H1 (cell line): Measurements from ENCODE around the gene DYNC2H1. TPM values are rescaled to one million over a fixed set of nuclear protein-coding genes. Genes with fewer than 3 reads are reported as not detected.

Source experiments
- CTCF ChIA-PET: fragments of 300-600 bp; sonication (Branson Sonifier 250); formaldehyde crosslinking; loops from one replicate; lab custom pipeline; 2021; ENCODE audit not compliant: partially characterized antibody; lab: Charles Lee
- POLR2A ChIA-PET: fragments of 300-600 bp; sonication (Branson Sonifier 250); formaldehyde crosslinking; loops from one replicate; lab custom pipeline; 2021; ENCODE audit warnings: inconsistent platforms; ENCODE audit not compliant: partially characterized antibody; lab: Charles Lee
- DNase-seq, 2 experiments: peaks; one replicate each; pipeline versions ENCODE4 v3.0.0 to v3.0.0-alpha.2; 2010 to 2022; ENCODE audit warnings: low spot score in 2 of 2, low read depth in 1 of 2, mixed read lengths in 1 of 2
- FAIRE-seq: peaks from 2 replicates; lab custom pipeline; 2011; peaks lifted over from hg19 to GRCh38; lab: Jason Lieb, UNC
- H2AFZ ChIP-seq: 2 replicates; pipeline ENCODE4 v1.8.1; 2012; ENCODE audit warnings: low read length, inconsistent platforms
- H2AK5ac ChIP-seq: 2 replicates; pipeline ENCODE4 v1.6.1; 2013; ENCODE audit warnings: low read depth, low read length
- H2BK120ac ChIP-seq: replicated peaks from 2 replicates; pipeline ENCODE3; 2013; ENCODE audit warnings: low read depth, low read length, inconsistent platforms
- H2BK12ac ChIP-seq: 2 replicates; pipeline ENCODE4 v1.6.1; 2013; ENCODE audit warnings: low read depth, low read length
- H2BK15ac ChIP-seq: 2 replicates; pipeline ENCODE4 v1.6.1; 2013; ENCODE audit warnings: low read length
- H2BK20ac ChIP-seq: 2 replicates; pipeline ENCODE4 v1.6.1; 2013; ENCODE audit warnings: low read length
- H2BK5ac ChIP-seq: 2 replicates; pipeline ENCODE4 v1.6.1; 2013; ENCODE audit warnings: low read depth, low read length
- H3K14ac ChIP-seq: 2 replicates; pipeline ENCODE4 v1.6.1; 2013; ENCODE audit warnings: inconsistent platforms; ENCODE audit not compliant: insufficient read length
- H3K18ac ChIP-seq: 2 replicates; pipeline ENCODE4 v1.6.1; 2013; ENCODE audit warnings: low read length; ENCODE audit errors: extremely low read depth
- H3K23ac ChIP-seq: 2 replicates; pipeline ENCODE4 v1.6.1; 2013; ENCODE audit warnings: inconsistent platforms; ENCODE audit not compliant: insufficient read length
- H3K23me2 ChIP-seq: 2 replicates; pipeline ENCODE4 v1.6.1; 2013; ENCODE audit warnings: low read depth, low read length
- H3K27ac ChIP-seq: 2 replicates; pipeline ENCODE4 v1.6.1; 2011; ENCODE audit warnings: low read depth, low read length, inconsistent platforms
- H3K27me3 ChIP-seq, 4 experiments: replicated peaks in 1 of 4; 1 replicate in 1 of 4; 2 replicates in 3 of 4; pipeline versions ENCODE4 v1.6.1 to v1.8.1; 2011 to 2013; ENCODE audit warnings: low read length in 3 of 4, mild to moderate bottlenecking in 3 of 4, inconsistent platforms in 2 of 4, mixed read lengths in 2 of 4, moderate library complexity in 1 of 4; ENCODE audit not compliant: control insufficient read depth in 3 of 4, insufficient read depth in 3 of 4; ENCODE audit errors: extremely low read depth in 1 of 4
- H3K36me3 ChIP-seq, 4 experiments: 2 replicates each; pipeline versions ENCODE4 v1.6.1 to v1.8.1; 2011 to 2013; ENCODE audit warnings: mild to moderate bottlenecking in 4 of 4, low read length in 3 of 4, moderate library complexity in 2 of 4, control low read depth in 1 of 4, inconsistent platforms in 1 of 4; ENCODE audit not compliant: insufficient read depth in 4 of 4, control insufficient read depth in 2 of 4
- H3K4ac ChIP-seq: replicated peaks from 2 replicates; pipeline ENCODE3; 2013; ENCODE audit warnings: low read length, low read depth, mixed read lengths, inconsistent platforms; ENCODE audit not compliant: insufficient read length
- H3K4me1 ChIP-seq, 4 experiments: replicated peaks in 1 of 4; 1 replicate in 1 of 4; 2 replicates in 3 of 4; pipeline versions ENCODE4 v1.6.1 to v1.8.1; 2011 to 2013; ENCODE audit warnings: low read length in 3 of 4, inconsistent platforms in 2 of 4, mixed read lengths in 1 of 4; ENCODE audit not compliant: insufficient read depth in 4 of 4, control insufficient read depth in 3 of 4
- H3K4me2 ChIP-seq, 2 experiments: 2 replicates each; pipeline versions ENCODE4 v1.6.1 to v1.8.1; 2011 to 2013; ENCODE audit warnings: low read depth in 2 of 2, low read length in 2 of 2, control low read depth in 1 of 2, inconsistent platforms in 1 of 2, mild to moderate bottlenecking in 1 of 2; ENCODE audit not compliant: insufficient read depth in 1 of 2
- H3K4me3 ChIP-seq, 4 experiments: fragments of 200-600, 300-600 bp in 1 of 4; sonication (generic), shearing (Covaris generic), sonication (Bioruptor Twin) in 1 of 4; 2 replicates each; pipeline versions ENCODE4 v1.5.1 to v1.8.1; 2011 to 2016; ENCODE audit warnings: low read length in 4 of 4, low read depth in 3 of 4, control low read depth in 2 of 4, inconsistent platforms in 2 of 4, mild to moderate bottlenecking in 2 of 4, mixed read lengths in 1 of 4, moderate library complexity in 1 of 4; ENCODE audit not compliant: insufficient read depth in 2 of 4; ENCODE audit errors: extremely low read depth in 1 of 4
- H3K56ac ChIP-seq: replicated peaks from 2 replicates; pipeline ENCODE3; 2013; ENCODE audit warnings: low read depth, mild to moderate bottlenecking, mixed read lengths, low read length, inconsistent platforms; ENCODE audit not compliant: insufficient read length
- H3K79me1 ChIP-seq: 2 replicates; pipeline ENCODE4 v1.6.1; 2013; ENCODE audit warnings: low read depth, low read length, control low read depth
- H3K79me2 ChIP-seq, 2 experiments: 2 replicates each; pipeline versions ENCODE4 v1.6.1 to v1.8.1; 2012 to 2013; ENCODE audit warnings: low read length in 2 of 2, mild to moderate bottlenecking in 2 of 2, inconsistent platforms in 1 of 2; ENCODE audit not compliant: insufficient read depth in 2 of 2, control insufficient read depth in 1 of 2
- H3K9ac ChIP-seq, 4 experiments: replicated peaks in 1 of 4; 1 replicate in 1 of 4; 2 replicates in 3 of 4; pipeline versions ENCODE4 v1.6.1 to v1.8.1; 2011 to 2013; ENCODE audit warnings: low read depth in 3 of 4, low read length in 3 of 4, control low read depth in 2 of 4, mild to moderate bottlenecking in 2 of 4, moderate library complexity in 2 of 4, inconsistent platforms in 1 of 4; ENCODE audit errors: extremely low read depth in 1 of 4
- H3K9me3 ChIP-seq, 2 experiments: 2 replicates each; pipeline versions ENCODE4 v1.6.1 to v1.8.1; 2012 to 2013; ENCODE audit warnings: mild to moderate bottlenecking in 2 of 2, moderate library complexity in 2 of 2, control low read depth in 1 of 2, inconsistent platforms in 1 of 2, low read depth in 1 of 2, low read length in 1 of 2, mixed read lengths in 1 of 2; ENCODE audit not compliant: insufficient read depth in 2 of 2
- H4K20me1 ChIP-seq, 2 experiments: replicated peaks in 1 of 2; 2 replicates each; pipeline versions ENCODE3 to v1.8.1; 2011 to 2013; ENCODE audit warnings: inconsistent platforms in 2 of 2, low read length in 2 of 2, mild to moderate bottlenecking in 1 of 2; ENCODE audit not compliant: insufficient read depth in 2 of 2, control insufficient read depth in 1 of 2
- H4K5ac ChIP-seq: 2 replicates; pipeline ENCODE4 v1.6.1; 2013; ENCODE audit warnings: low read length, low read depth, mixed read lengths, inconsistent platforms; ENCODE audit not compliant: insufficient read length
- H4K8ac ChIP-seq: 2 replicates; pipeline ENCODE4 v1.8.0; 2013; ENCODE audit warnings: mild to moderate bottlenecking, moderate library complexity, low read length, inconsistent platforms; ENCODE audit not compliant: insufficient read depth; ENCODE audit errors: extremely low read depth
- H4K91ac ChIP-seq: replicated peaks from 2 replicates; pipeline ENCODE3; 2013; ENCODE audit warnings: low read length, mixed read lengths, inconsistent platforms; ENCODE audit not compliant: insufficient read length
- FOSL1 ChIP-seq: IDR thresholded peaks from 2 replicates; pipeline ENCODE4 v1.6.1; 2011; ENCODE audit warnings: mild to moderate bottlenecking, low read depth, low read length, moderate library complexity; ENCODE audit not compliant: insufficient read depth
- polyA plus RNA-seq, 7 experiments: library from polyadenylated mRNA; depleted of rRNA in 3 of 7; stranded (reverse) in 5 of 7; unstranded in 2 of 7; fragments of >200 nt in 5 of 7; fragments of 200-250 nt in 2 of 7; gene quantifications; 1 replicate in 5 of 7; 2 replicates in 1 of 7; 4 replicates in 1 of 7; pipeline versions ENCODE4 v1.2.1 to v1.2.3, GENCODE V29; 2011 to 2013; ENCODE audit warnings: missing spikeins in 2 of 7, mixed read lengths in 2 of 7
- total RNA-seq: library from RNA; stranded (reverse); fragmentation: NEBNext Ultra II Directional; extraction: Animal tissue kit (Norgen Biotek cat#: 25700); gene quantifications from 2 replicates; pipeline ENCODE4 v1.2.1, GENCODE V29; 2021

Gene DYNC2H1
- total and polyA plus RNA-seq, 2 of the 8 experiments (the other 6 are each of a cell fraction or from before 2014, with no cell fraction given) = 6.2 to 12.0 TPM

DNA sequence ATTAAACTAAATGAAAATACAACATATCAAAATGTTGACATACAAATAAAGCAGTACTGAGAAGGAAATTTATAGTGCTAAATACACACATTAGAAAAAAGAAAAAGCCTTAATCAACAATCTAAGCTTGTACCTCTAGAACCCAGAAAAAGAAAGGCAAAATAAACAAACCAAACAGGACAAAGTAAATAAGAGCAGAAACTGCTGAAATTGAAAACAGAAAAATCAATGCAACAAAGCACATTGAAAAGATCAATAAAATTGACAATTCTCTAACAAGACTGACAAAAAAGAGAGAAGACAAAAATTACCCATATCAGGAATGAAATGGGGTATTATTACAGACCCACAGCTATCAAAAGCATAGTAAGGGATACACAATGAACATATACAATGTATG, 38.2 kb upstream of the DYNC2H1 start:
- H3K23ac ChIP-seq = no peak overlapping the region
- DNase-seq (no peak), FAIRE-seq (no peak)
- no peak overlapping the region for H2BK12ac ChIP-seq
- no peak overlapping the region for H2AFZ ChIP-seq
- H2BK5ac ChIP-seq = no peak overlapping the region
- no peak overlapping the region for H3K27ac ChIP-seq
- H3K4me2 ChIP-seq = no peak overlapping the region
- no peak overlapping the region for H2BK120ac ChIP-seq
- peaks cover 2% of the 10 kb centered on the region for H3K79me1 ChIP-seq
- H3K27me3 ChIP-seq = no peaks in the 10 kb centered on the region
- no peak overlapping the region for H3K14ac ChIP-seq
- no peak overlapping the region for H3K4ac ChIP-seq
- no peak overlapping the region for H2BK15ac ChIP-seq
- no peak overlapping the region for H4K91ac ChIP-seq
- ChIA-PET POLR2A (interaction anchor here (0.7 kb wide), 1 partner anchor 20 kb away, joined by 4 read pairs; no protein-coding TSS in a partner anchor), CTCF (interaction anchor here (1.4 kb wide), 1 partner anchor 21 kb away, joined by 3 read pairs; the partner anchor contains the start of gene DCUN1D5)
- no peak overlapping the region for H2BK20ac ChIP-seq
- H2AK5ac ChIP-seq = no peak overlapping the region
- no peak overlapping the region for H3K18ac ChIP-seq
- peaks cover 0 to 26% (median 10%) of the 10 kb centered on the region in 4 experiments; a peak in 4 of 8 replicates for H3K36me3 ChIP-seq
- no peak overlapping the region for H3K4me3 ChIP-seq
- no peaks in the 10 kb centered on the region for H3K23me2 ChIP-seq
- peaks cover 0 to 3% (median 0%) of the 10 kb centered on the region in 4 experiments; a peak in 1 of 7 replicates for H3K4me1 ChIP-seq
- no peak overlapping the region for H3K9ac ChIP-seq
- no peak overlapping the region for H3K56ac ChIP-seq
- no peak overlapping the region for H4K5ac ChIP-seq
- H3K9me3 ChIP-seq = no peaks in the 10 kb centered on the region
- H4K8ac ChIP-seq = no peak overlapping the region
- H4K20me1 ChIP-seq = peaks cover 6 to 7% of the 10 kb centered on the region in 2 experiments
- peaks cover 4 to 82% of the 10 kb centered on the region in 2 experiments; a peak in 2 of 4 replicates for H3K79me2 ChIP-seq
- no peak for TF ChIP-seq FOSL1
